Measurements from ENCODE around the gene RBCK1.
"Not testable (repeated sequence)": the region's sequence is repeated elsewhere in the genome, so short reads cannot be mapped to it uniquely, and the experiment has no call there.

RBCK1 gene

DNA sequence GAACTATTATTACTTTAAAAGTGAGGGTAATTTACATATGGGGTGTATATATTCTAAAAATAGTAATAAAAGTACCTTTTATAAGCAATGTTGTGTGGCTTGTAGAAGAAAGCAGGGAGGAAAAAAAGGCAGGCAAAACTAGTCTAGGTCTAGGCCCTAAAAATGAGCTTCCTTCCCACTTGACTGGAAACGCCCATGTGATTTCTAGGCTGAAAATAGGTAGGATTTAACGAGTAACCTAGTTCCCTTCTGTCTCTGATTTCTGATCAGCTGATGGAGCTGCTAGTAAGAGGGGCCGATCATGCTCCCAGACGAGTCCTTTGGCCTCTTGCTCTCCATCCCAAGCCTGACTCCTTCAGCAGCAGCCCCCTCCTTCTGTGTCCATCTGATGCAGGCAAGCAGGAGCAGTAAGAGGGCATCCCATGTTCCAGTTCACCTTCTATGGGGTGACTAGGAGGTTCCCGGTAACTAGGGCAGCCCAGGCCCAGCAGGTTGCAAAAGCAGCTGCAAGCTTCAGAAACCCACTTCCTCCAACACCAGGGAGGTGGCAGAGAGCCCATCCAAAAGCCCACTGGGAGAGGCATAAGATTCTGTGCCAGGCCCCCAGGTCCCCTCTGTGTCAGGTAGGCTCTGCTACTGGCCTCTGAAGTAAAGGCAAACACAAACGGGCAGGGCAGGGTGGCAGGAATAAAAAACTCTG lies 29.8 kb downstream of the RBCK1 start:
- no peak for DNase-seq (ENCODE audit: low spot score)

DNA sequence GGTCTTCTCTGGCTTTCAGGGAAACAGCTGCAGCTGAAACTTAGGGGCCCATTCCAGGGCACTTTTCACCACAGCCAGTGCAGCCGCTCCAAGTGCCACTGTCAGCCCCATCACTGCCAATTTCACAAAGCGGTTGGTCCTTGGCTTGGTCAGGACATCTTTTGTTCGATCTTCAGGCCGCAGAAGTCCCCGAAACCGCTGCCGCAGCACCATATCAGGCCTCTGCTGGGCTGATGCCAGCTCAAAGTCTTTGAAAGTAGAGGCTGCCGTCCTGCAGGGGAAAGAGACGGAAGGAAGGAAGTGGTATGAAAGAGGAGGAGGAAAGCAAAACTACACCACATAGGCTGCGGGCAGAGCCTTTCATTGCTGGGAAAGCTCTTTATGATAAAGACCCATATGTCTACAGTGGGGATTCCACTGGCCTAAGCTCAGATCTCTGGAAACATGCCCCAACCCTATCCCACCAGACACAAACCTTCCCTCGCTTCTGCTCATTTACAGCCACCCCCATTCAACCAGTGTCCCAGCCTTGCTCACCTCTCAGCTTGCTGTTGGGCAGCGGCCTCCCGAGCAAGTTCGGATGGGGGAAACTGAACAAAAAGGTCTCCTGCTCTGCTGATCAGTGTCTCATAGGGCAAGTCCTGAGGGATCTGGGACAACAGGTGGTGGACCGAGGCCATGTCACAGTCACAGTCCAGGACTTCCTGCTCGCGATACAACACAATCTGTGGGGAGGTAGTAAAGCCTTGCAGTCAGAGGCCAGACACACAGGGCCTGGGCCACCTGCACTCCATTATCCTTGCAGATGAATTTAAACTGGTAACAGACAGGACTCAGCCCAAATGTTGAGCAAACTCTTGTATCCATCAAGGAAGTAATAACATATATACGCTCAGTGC lies 30.7 kb downstream of the RBCK1 start:
- no peak for DNase-seq (ENCODE audit: low spot score)

DNA sequence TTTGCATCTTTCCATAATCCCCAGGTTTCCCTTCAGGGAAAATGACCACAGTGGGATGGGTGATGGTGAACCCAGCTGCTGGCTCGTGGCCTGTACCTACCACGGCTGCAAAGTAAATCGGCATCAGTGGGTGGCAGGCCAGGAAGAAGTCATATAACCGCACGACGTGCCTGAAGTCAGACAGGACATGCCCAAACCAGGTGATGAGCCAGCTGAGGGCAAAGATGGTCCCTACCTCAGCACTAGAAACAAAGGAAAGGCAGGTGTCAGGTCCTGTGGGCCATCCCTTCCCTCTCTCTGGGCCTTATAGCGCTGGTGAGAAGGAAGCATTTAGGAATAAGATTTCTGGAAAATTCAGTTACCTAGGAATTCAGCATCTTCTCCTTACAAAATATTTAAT lies 32.0 kb downstream of the RBCK1 start:
- no peak for DNase-seq (ENCODE audit: low spot score)

DNA sequence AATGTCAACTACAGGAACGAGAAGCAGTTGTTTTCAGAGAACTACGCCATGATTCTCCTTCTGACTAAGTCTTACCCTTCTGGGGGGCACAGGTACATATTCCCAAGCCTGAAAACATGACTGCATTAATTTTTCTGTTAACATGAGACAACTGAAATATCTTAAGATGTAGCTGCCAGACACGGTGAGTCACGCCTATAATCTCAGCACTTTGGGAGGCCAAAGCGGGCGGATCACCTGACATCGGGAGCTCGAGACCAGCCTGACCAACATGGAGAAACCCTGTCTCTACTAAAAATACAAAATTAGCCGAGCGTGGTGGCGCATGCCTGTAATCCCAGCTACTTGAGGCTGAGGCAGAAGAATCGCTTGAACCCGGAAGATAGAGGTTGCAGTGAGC lies 32.5 kb downstream of the RBCK1 start:
- no peak for DNase-seq (ENCODE audit: low spot score)

DNA sequence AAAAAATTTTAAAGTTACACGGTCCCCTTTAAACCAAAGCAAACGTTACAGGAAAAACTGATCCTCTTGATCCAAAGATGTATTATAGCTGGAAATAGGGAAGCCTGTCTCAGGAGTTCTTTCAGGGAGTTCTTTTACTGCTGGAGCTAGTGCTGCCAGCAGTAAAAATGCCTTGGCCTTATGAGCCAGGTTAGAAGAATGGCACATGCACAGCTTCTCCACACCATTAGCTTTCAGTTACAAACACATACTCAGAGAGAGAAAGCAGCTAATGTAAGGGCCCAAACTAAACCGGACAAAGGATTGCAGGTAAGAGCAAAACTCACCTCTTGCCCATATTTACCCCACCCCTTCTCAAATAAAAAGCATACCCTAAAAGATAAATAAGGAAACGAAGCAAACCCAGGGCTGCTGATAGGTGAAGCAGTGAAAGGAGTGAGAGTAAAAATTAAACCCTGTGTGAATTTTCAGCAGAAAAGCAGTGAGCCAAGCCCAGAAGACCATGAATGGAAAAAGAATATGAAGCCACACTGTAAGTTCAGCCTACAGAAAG lies 35.2 kb downstream of the RBCK1 start:
- DNase-seq (ENCODE audit: low spot score) = no peak

DNA sequence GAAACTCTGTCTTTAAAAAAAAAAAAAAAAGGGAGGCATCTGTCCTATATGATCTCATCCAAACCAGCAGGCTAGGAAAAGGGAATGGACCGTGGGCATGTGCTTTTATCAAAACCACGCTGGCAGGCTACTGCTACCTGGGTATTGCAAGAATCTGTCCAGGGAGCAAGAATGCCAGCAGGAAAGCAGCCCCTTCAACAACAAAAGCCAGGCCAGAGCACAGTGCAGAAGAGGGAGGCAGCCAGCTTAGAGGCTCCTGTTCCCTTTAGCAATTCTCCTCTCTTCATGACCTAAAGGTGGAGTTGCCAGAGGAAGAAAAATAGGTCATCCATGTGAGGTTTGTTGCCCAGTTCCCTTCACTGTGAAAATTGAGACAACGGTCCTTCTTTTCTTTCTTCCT lies 36.0 kb downstream of the RBCK1 start:
- DNase-seq (ENCODE audit: low spot score) = no peak

DNA sequence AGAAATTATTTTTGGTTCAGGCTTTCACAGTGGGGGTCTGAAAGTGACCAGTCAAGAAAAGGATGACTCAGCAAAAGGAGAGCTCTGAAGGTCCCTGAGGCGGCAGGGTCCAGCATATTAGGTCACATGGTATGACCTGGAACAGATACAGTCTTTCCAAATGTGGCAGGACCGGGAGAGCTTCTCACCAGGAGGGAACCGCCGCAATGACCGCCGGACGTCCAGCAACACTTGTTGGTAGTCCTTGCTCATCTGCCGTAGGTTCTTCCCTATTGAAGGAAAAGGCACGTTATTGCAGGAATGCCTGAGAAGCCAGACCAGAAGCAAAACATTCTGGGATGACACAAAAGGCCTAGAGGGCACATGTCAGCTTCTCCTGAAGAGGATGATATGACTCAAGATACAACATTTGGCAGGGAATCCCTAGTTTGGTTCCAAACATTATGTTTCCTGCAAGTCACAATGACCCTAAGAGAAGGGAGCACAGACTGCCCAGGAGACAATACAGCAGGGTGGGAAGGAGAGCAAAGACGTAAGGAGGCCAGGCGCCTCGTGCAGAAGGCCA lies 36.8 kb downstream of the RBCK1 start:
- no peak for DNase-seq (ENCODE audit: low spot score)

DNA sequence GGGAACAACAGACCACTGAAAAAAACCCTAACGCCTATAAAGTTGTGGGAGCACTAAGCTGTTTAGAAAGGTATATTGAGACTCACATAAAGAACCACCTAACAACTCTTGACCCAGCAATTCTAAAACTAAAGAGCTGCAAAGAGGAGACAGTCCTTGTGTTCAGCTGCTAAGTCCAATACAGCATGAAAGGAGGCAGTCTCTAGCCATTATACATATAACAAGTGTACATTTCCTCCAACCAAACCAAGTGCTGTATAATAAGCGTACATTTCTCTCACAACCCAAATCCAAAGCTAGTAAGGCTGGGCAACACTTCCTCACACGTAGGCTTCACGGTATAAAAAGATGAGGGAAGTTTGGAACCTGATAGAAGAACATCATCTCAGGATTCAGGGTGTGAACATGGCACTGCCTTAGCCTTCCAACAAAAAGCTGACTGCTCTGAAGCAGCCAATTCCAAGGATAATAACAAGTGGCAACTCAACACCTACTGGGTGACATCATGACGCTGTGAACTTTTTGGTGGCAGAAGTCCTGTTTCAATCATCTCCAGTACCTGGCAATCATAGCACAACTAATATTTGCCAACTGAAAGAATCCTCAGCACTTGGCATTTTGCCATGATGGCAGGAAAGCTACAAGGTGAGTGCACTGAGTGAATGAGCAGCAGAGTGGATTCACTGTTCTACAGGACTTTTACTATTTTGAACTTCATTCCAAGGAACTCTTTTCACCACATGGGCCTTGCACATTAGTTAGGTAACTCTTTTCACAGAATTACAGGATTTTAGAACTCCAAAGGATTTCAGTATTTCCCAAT lies 37.6 kb downstream of the RBCK1 start:
- DNase-seq (ENCODE audit: low spot score) = no peak

DNA sequence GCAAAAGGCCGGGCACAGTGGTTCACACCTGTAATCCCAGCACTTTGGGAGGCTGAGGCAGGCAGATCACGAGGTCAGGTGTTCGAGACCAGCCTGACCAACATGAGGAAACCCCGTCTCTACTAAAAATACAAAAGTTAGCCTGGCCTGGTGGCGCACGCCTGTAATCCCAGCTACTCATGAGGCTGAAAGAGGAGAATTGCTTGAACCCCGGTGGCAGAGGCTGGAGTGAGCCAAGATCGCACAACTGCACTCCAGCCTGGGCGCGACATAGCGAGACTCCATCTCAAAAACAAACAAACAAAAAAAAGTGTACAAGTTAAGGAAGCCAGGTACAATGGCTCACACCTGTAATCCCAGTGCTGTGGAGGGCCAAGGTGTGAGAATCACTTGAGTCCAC lies 43.9 kb downstream of the RBCK1 start:
- DNase-seq (ENCODE audit: low spot score) = not testable (repeated sequence)

DNA sequence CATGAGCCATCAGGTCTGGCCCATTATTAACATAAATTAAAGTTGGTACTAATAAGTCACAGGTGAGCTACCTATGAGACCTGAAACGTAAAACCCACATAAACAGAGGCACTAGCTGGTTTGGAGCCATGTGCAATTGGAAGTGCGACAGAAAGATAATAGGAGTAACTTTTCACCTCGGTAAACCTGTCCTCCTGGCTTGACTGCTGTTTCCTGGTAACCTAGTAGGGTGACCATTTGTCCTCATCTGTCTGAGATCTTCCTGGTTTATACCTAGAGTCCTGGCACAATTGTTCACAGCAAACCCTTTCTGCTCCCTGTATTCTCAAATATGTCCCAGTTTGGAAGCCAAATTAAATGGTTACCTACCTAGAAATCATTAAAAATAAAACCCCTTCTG lies 46.9 kb downstream of the RBCK1 start:
- DNase-seq (ENCODE audit: low spot score) = no peak

DNA sequence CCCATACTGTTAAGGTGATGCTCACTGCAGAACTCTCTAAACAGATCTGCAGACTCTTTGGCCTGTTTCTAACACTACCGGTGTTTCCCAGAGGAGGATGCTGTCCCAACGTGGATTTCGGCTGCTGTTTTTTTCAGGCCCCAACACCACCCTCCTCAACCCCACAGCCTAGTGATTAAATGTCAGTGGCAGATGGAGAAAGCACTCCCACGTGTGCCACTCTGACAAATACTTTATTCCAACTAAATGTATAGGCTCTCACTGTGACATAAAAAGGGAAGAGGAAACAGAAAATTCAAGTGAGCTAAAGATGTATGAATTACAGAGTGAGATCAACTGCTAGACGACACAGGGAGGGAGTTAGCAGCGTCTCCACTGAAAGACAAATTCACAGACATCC lies 50.7 kb downstream of the RBCK1 start:
- no peak for DNase-seq (ENCODE audit: low spot score)

DNA sequence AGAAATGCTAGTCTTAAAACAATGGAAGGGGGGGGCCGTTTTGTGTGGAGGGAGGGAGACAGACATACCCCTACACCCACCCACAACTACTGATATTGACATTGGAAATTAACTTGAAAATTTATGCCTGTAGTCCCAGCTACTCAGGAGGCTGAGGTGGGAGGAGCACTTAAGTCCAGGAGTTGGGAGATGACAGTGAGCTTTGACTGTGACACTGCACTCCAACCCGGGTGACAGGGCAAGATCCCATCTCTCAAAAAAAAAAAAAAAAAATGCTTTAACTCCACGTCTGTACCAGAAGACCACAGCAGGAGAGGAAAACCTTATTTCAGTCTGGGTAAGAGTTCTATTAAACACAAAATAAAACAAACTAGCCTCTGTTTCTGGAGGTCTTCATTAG lies 52.1 kb downstream of the RBCK1 start:
- DNase-seq (ENCODE audit: low spot score) = no peak

DNA sequence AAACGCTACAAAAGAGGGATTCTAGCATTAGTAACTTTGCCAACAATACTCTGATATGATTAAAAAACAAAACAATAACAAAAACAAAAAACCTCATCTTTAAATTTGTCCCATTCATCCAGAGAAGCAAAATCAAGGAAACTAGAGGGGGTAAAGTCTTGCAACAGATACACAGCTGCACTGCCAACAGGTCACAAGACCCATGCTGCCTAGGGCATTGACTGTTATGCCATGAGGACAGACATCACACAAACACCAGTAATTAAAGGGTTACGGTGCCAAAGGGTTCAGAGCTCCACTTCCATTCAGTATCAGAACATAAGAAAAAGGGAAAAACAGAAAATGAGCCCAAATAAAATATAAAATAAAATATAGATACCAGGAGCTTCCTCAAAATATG lies 52.6 kb downstream of the RBCK1 start:
- no peak for DNase-seq (ENCODE audit: low spot score)

DNA sequence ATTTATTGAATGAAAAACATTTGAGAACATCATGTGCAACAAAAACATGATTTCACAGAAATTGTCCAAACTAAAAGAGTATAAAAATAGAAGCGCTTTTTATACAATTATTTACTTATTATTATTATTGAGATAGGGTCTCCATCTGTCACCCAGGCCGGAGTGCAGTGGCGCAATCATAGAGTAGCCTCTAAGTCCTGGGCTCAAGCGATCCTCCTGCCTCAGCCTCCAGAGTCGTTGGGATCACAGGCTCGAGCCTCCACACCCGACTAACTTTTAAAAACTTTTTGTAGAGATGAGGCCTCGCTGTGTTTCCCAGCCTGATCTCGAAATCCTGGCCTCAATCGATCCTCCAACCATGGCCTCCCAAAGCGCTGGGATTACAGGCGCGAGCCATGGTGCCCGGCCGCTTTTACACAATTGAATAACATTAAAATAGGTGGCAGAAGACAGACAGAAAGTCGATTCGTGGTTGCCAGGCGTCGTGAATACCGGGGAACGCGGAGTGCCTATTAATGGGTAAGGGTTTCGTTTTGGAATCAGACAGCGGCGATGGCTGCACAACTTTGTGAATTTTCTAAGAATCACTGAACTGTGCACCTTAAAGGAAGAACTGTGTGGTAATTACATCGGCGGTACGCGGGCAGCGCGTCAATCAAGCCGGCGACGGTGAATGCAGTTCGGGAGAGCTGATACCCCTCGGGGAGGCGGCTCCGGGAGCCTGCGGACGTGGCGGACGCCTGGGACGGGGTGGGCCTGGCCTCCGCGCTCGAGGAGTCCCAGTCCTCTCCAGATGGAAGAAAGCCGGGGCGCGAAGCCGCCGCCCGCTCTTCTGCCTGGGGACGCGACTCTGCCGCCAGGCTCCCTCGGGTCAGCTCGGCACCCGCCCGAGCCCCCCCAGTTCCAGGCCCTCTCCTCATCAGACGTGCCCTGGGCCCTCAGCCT lies 53.4 kb downstream of the RBCK1 start:
- peak; percentile 78 for DNase-seq (ENCODE audit: low spot score)

DNA sequence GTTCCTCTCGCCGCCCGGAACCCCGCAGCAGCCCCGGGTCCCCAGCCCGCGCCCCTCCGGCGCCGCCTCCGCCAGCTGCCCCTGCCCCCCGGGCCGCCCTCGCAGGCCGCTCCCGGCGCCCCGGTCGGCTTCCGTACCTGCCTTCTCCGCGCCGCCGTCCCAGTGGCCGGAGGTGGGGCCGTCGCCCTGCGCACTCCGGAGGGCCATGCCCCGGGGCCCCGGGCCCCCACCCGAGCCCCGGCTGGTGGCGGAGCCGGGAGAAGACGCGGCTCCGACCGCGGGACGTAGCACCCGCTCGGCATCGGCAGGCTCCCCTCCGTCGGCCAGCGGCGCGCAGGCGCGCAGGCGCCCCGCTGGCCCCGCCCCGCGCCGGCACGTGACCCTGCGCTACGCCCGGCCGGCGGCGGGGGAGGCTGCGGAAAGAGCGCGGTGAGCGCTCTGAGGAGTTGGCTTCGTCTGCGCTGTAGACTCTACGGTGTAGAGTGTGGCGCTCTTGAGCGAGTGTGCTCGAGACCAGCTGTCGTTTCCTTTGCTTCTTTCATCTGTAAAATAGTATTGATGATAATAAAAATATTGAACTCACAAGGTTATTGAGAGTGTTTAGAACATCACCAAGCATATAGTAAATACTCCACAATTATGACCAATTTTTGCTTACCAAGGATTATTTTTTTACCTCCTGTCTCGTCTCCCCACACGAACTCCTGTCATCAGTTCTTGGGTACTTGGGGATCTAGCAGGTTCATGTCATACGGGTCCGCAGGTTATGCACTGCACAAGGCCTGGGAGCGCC lies 54.3 kb downstream of the RBCK1 start, which contains the start of gene TBC1D20:
TBC1D20 (minus strand) TSS at position 335 of the 793 bp plus-strand sequence; CDS start at position 207, 128 bp downstream.
- peak; percentile 91 for DNase-seq (ENCODE audit: low spot score)

DNA sequence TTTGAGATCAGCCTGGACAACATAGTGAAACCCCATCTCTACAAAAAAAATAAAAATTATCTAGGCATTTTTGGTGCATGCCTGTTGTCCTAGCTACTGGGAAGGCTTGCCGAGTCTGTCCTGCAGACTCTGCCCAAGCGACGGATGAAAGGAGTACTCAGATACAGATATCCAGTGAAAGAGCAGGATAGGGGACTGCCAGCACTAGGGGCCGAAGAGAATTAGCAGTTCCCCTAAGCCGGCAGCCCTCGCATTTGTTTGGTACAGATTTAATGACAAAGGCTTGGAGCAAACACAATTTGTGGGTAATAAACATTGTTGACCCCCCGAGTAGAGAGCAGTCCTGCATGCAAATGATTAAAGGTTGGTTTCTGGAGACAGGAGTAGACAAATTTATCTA lies 59.7 kb downstream of the RBCK1 start:
- DNase-seq (ENCODE audit: low spot score) = no peak

DNA sequence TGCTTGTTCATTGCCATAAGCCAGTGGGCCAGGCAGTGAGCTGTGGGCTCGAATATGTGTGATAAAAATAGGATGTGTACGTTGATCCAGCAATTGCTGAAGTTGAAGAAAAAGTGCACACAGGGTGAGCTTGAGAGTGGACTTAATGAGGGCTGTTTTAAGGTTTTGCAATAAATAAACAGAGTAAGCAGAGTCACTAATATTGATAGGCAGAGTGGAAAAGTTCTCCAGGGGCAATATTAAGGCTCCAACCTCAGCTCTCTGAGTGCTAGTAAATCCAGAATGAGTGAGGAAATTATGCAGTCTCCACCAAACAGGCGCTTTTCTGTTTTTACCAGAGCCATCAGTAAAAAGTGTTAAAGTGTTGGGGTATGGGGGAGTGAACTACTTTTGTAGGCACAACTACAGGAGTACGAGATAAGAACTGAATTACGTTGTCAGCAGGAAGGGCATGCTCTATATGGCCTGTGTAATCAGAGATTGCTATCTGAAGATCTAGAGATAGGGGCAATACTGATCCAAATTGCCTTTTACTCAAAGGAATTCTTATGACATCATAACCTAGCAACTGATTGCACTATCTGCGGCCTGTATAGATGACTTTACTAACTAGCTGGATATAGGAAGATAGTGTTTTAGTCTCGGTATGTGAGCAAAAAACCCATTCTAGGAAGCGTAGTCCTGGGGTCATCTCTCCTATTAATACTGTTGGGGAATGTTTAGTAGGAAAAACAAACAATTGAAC lies 61.8 kb downstream of the RBCK1 start:
- no peak for DNase-seq (ENCODE audit: low spot score)

DNA sequence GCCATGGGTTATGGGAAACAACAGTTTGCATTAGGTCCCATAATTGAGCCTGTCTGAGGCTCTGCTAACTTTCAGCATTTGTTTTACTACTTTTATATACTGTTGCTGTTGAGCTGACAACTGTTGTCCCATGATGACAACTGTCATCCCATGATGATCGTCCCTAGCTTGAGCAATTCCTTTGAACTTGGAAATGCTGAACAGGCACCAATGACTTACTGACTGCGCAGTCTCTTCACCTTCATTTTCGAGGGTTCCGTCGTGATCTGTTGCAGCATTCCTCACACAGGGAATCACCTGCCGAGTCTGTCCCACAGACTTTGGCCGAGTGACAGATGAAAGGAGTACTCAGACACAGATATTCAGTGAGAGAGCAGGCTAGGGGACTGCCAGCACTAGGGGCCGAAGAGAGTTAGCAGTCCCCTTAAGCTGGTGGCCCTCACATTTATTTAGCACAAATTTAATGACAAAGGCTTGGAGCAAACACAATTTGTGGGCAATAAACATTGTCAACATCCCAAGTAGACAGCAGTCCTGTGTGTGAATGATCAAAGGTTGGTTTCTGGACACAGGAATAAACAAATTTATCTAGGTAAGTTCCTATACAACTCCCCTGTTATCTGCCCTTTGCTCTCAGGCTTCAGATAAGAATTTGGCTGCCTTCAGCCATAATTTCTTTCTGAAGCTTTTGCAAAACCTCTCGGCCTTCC lies 64.2 kb downstream of the RBCK1 start:
- no peak for DNase-seq (ENCODE audit: low spot score)
